HepG2 (cell line): ENCODE results near the gene MFAP1. TPM values are rescaled to one million over a fixed set of nuclear protein-coding genes. Genes with fewer than 3 reads are reported as not detected.

Source experiments
- CC2D1A ChIP-seq: sonication (generic); formaldehyde crosslinking; IDR thresholded peaks from 2 replicates; pipeline ENCODE4 v1.8.1; 2023; ENCODE audit warnings: mild to moderate bottlenecking, missing genetic modification reagents
- HDAC6 ChIP-seq: fragments of 200-600 bp; sonication (generic); IDR thresholded peaks from 2 replicates; pipeline ENCODE4 v1.7.0; 2017; ENCODE audit warnings: mild to moderate bottlenecking, antibody characterized with exemption, low read length, low read depth
- HES4 ChIP-seq: sonication (generic); formaldehyde crosslinking; IDR thresholded peaks from 2 replicates; pipeline ENCODE4 v1.9.0; 2021; ENCODE audit warnings: mild to moderate bottlenecking, missing genetic modification reagents, borderline replicate concordance
- IKZF1 ChIP-seq: fragments of 450-650 bp; IDR thresholded peaks from 2 replicates; pipeline ENCODE4 v1.7.1; 2016
- KMT2A ChIP-seq: sonication (generic); formaldehyde crosslinking; IDR thresholded peaks from 2 replicates; pipeline ENCODE4 v1.4.0; 2020; ENCODE audit warnings: missing genetic modification reagents
- LBX2 ChIP-seq: sonication (generic); formaldehyde crosslinking; IDR thresholded peaks from 2 replicates; pipeline ENCODE4 v1.5.0; 2020; ENCODE audit warnings: missing genetic modification reagents, mild to moderate bottlenecking, borderline replicate concordance
- MEF2D ChIP-seq: sonication (generic); formaldehyde crosslinking; IDR thresholded peaks from 2 replicates; pipeline ENCODE4 v1.5.1; 2020; ENCODE audit warnings: mild to moderate bottlenecking, missing genetic modification reagents
- SP1 ChIP-seq, 2 experiments: fragments of 450-650 bp in 1 of 2; sonication (generic) in 1 of 2; formaldehyde crosslinking in 1 of 2; IDR thresholded peaks; 2 replicates each; pipeline versions ENCODE4 v1.4.0 to v1.6.1; 2016 to 2020; ENCODE audit warnings: missing genetic modification reagents in 1 of 2
- ZNF121 ChIP-seq: sonication (generic); formaldehyde crosslinking; IDR thresholded peaks from 2 replicates; pipeline ENCODE4 v1.5.0; 2020; ENCODE audit warnings: mild to moderate bottlenecking, missing genetic modification reagents
- ZNF234 ChIP-seq: sonication (generic); formaldehyde crosslinking; conservative IDR thresholded peaks from 2 replicates; pipeline ENCODE4 v1.5.1; 2020; ENCODE audit warnings: mild to moderate bottlenecking, missing genetic modification reagents
- ZNF333 ChIP-seq: sonication (generic); formaldehyde crosslinking; IDR thresholded peaks from 2 replicates; pipeline ENCODE4 v1.4.0; 2020; ENCODE audit warnings: mild to moderate bottlenecking, missing genetic modification reagents, borderline replicate concordance
- ZNF501 ChIP-seq: sonication (generic); formaldehyde crosslinking; IDR thresholded peaks from 2 replicates; pipeline ENCODE4 v1.5.1; 2020; ENCODE audit warnings: mild to moderate bottlenecking, moderate library complexity, missing genetic modification reagents
- ZNF552 ChIP-seq: sonication (generic); formaldehyde crosslinking; IDR thresholded peaks from 2 replicates; pipeline ENCODE4 v1.9.0; 2022; ENCODE audit warnings: missing genetic modification reagents, mild to moderate bottlenecking, borderline replicate concordance
- ZNF598 ChIP-seq: sonication (generic); formaldehyde crosslinking; IDR thresholded peaks from 2 replicates; pipeline ENCODE4 v1.5.1; 2020; ENCODE audit warnings: mild to moderate bottlenecking, missing genetic modification reagents, borderline replicate concordance
- ZNF703 ChIP-seq: sonication (generic); formaldehyde crosslinking; IDR thresholded peaks from 2 replicates; pipeline ENCODE4 v1.5.1; 2020; ENCODE audit warnings: missing genetic modification reagents, mild to moderate bottlenecking, moderate library complexity, borderline replicate concordance
- ZNF749 ChIP-seq: sonication (generic); formaldehyde crosslinking; IDR thresholded peaks from 2 replicates; pipeline ENCODE4 v1.8.0; 2022; ENCODE audit warnings: mild to moderate bottlenecking, missing genetic modification reagents, moderate library complexity, borderline replicate concordance
- polyA plus RNA-seq, 8 experiments: library from polyadenylated mRNA; depleted of rRNA in 3 of 8; stranded (reverse) in 7 of 8; unstranded in 1 of 8; fragments of >200 nt; fragmentation: Illumina TruSeq in 4 of 8; extraction: Trizol in 4 of 8; gene quantifications; 2 replicates each; pipeline versions ENCODE4 v1.2.1 to v1.2.3, GENCODE V29; 2011 to 2016; ENCODE audit warnings: low read depth in 4 of 8, missing spikeins in 1 of 8, mixed read lengths in 1 of 8; ENCODE audit not compliant: insufficient read depth in 1 of 8
- total RNA-seq, 5 experiments: library from RNA; depleted of rRNA; stranded (reverse); fragments of >200 nt; fragmentation: Illumina TruSeq; extraction: Trizol; gene quantifications; 2 replicates each; pipeline ENCODE4 v1.2.3, GENCODE V29; 2016; ENCODE audit warnings: low read depth in 1 of 5
- TF ChIP-seq, protein P1 (sequence below): sonication (generic); formaldehyde crosslinking; IDR thresholded peaks from 2 replicates; pipeline ENCODE4 v1.9.0; 2022; ENCODE audit warnings: low read depth, missing genetic modification reagents
- TF ChIP-seq, protein P2 (sequence below): sonication (generic); formaldehyde crosslinking; IDR thresholded peaks from 2 replicates; pipeline ENCODE4 v1.4.0; 2020; ENCODE audit warnings: missing genetic modification reagents, borderline replicate concordance
- TF ChIP-seq, protein P3 (sequence below): sonication (generic); formaldehyde crosslinking; IDR thresholded peaks from 2 replicates; pipeline ENCODE4 v1.4.0; 2020; ENCODE audit warnings: low read depth, mild to moderate bottlenecking, missing genetic modification reagents
- TF ChIP-seq, protein P4 (sequence below): IDR thresholded peaks from 2 replicates; pipeline ENCODE4 v1.6.1; 2018; ENCODE audit warnings: missing genetic modification reagents

The MFAP1 gene
- total and polyA plus RNA-seq, 2 of the 13 experiments (the other 11 are each of a cell fraction or from before 2014, with no cell fraction given), result 11.8 to 39.5 TPM

GRCh38 chr15:43776101-43776717 is 48.3 kb downstream of the MFAP1 start (continued):
- TF ChIP-seq ZNF552 (CRISPR knock-in tag), result 0 out of 2 replicates have a peak, but pooled peaks have one; percentile 44
- no peak for TF ChIP-seq IKZF1
- no peak for TF ChIP-seq ZNF121 (CRISPR knock-in tag)
- TF ChIP-seq CC2D1A (CRISPR knock-in tag), result no peak
- TF ChIP-seq MEF2D (CRISPR knock-in tag), result no peak
- no peak for TF ChIP-seq LBX2
- TF ChIP-seq HES4 (CRISPR knock-in tag), result no peak
- TF ChIP-seq ZNF234 (CRISPR knock-in tag), result no peak
- TF ChIP-seq ZNF703 (CRISPR knock-in tag), result no peak
- TF ChIP-seq ZNF501 (CRISPR knock-in tag), result 0 out of 2 replicates have a peak, but pooled peaks have one; percentile 52
- TF ChIP-seq HDAC6, result no peak
- TF ChIP-seq, protein P1, sequence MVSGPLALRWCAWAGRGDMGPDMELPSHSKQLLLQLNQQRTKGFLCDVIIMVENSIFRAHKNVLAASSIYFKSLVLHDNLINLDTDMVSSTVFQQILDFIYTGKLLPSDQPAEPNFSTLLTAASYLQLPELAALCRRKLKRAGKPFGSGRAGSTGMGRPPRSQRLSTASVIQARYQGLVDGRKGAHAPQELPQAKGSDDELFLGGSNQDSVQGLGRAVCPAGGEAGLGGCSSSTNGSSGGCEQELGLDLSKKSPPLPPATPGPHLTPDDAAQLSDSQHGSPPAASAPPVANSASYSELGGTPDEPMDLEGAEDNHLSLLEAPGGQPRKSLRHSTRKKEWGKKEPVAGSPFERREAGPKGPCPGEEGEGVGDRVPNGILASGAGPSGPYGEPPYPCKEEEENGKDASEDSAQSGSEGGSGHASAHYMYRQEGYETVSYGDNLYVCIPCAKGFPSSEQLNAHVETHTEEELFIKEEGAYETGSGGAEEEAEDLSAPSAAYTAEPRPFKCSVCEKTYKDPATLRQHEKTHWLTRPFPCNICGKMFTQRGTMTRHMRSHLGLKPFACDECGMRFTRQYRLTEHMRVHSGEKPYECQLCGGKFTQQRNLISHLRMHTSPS, result peak; percentile 17; the same call in 1 of the 2 replicates
- TF ChIP-seq ZNF598, result 0 out of 2 replicates have a peak, but pooled peaks have one; percentile 35
- no peak for TF ChIP-seq ZNF333
- TF ChIP-seq, protein P2, sequence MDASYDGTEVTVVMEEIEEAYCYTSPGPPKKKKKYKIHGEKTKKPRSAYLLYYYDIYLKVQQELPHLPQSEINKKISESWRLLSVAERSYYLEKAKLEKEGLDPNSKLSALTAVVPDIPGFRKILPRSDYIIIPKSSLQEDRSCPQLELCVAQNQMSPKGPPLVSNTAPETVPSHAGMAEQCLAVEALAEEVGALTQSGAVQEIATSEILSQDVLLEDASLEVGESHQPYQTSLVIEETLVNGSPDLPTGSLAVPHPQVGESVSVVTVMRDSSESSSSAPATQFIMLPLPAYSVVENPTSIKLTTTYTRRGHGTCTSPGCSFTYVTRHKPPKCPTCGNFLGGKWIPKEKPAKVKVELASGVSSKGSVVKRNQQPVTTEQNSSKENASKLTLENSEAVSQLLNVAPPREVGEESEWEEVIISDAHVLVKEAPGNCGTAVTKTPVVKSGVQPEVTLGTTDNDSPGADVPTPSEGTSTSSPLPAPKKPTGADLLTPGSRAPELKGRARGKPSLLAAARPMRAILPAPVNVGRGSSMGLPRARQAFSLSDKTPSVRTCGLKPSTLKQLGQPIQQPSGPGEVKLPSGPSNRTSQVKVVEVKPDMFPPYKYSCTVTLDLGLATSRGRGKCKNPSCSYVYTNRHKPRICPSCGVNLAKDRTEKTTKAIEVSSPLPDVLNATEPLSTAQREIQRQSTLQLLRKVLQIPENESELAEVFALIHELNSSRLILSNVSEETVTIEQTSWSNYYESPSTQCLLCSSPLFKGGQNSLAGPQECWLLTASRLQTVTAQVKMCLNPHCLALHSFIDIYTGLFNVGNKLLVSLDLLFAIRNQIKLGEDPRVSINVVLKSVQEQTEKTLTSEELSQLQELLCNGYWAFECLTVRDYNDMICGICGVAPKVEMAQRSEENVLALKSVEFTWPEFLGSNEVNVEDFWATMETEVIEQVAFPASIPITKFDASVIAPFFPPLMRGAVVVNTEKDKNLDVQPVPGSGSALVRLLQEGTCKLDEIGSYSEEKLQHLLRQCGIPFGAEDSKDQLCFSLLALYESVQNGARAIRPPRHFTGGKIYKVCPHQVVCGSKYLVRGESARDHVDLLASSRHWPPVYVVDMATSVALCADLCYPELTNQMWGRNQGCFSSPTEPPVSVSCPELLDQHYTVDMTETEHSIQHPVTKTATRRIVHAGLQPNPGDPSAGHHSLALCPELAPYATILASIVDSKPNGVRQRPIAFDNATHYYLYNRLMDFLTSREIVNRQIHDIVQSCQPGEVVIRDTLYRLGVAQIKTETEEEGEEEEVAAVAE (CRISPR knock-in tag), result no peak
- TF ChIP-seq, protein P3, sequence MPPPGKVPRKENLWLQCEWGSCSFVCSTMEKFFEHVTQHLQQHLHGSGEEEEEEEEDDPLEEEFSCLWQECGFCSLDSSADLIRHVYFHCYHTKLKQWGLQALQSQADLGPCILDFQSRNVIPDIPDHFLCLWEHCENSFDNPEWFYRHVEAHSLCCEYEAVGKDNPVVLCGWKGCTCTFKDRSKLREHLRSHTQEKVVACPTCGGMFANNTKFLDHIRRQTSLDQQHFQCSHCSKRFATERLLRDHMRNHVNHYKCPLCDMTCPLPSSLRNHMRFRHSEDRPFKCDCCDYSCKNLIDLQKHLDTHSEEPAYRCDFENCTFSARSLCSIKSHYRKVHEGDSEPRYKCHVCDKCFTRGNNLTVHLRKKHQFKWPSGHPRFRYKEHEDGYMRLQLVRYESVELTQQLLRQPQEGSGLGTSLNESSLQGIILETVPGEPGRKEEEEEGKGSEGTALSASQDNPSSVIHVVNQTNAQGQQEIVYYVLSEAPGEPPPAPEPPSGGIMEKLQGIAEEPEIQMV (CRISPR knock-in tag), result no peak
- no peak for TF ChIP-seq KMT2A
- no peak for TF ChIP-seq SP1 (IDR thresholded peaks at IDR 0.05)
- no peak; the same call in 1 of the 2 replicates for TF ChIP-seq SP1 (CRISPR knock-in tag; IDR thresholded peaks at IDR 0.05)
- TF ChIP-seq, protein P4, sequence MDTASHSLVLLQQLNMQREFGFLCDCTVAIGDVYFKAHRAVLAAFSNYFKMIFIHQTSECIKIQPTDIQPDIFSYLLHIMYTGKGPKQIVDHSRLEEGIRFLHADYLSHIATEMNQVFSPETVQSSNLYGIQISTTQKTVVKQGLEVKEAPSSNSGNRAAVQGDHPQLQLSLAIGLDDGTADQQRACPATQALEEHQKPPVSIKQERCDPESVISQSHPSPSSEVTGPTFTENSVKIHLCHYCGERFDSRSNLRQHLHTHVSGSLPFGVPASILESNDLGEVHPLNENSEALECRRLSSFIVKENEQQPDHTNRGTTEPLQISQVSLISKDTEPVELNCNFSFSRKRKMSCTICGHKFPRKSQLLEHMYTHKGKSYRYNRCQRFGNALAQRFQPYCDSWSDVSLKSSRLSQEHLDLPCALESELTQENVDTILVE (CRISPR knock-in tag), result no peak
- peak; percentile 70; the same call in 1 of the 2 replicates for TF ChIP-seq ZNF749
